Prostate gland (tissue), 2 donors: ENCODE data around the gene IL21R.

Experiments used
- POLR2A ChIP-seq: fragments of 450-650 bp; IDR thresholded peaks from one replicate; pipeline ENCODE4 v1.6.1; 2016; ENCODE audit warnings: antibody characterized with exemption, mild to moderate bottlenecking
- POLR2AphosphoS5 ChIP-seq: sonication (generic); formaldehyde crosslinking; IDR thresholded peaks from one replicate; pipeline ENCODE4 v1.6.1; 2017; ENCODE audit warnings: antibody characterized with exemption
- TF ChIP-seq, protein P1 (sequence below), 4 experiments: fragments of 200-600 bp in 2 of 4; fragments of 450-650 bp in 2 of 4; sonication (generic) in 2 of 4; IDR thresholded peaks; 1 replicate in 3 of 4; 2 replicates in 1 of 4; pipeline ENCODE4 v1.5.1; 2016 to 2019; ENCODE audit warnings: antibody characterized with exemption in 4 of 4, mild to moderate bottlenecking in 2 of 4, moderate library complexity in 2 of 4

DNA sequence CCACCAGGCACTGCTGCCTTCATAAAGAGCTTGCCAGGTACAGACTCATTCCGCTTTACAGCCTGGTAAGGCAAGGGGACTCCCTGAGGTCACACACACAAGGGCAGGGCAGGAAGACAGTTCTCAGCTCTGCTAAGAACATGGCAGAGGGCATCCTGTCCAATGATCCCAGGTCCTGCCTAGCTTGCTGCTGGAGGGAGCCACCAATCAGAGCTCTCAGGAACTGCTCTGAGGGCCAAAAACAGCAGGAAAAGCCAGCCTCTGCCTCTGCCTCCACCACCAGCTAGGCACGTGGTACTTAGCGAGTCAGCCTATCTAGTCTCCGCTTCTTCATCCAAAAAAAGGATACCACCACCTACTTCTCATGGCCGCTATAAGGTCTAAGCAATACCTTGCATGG is 81.7 kb downstream of the IL21R start:
- no peak for TF ChIP-seq POLR2AphosphoS5
- TF ChIP-seq, protein P1, sequence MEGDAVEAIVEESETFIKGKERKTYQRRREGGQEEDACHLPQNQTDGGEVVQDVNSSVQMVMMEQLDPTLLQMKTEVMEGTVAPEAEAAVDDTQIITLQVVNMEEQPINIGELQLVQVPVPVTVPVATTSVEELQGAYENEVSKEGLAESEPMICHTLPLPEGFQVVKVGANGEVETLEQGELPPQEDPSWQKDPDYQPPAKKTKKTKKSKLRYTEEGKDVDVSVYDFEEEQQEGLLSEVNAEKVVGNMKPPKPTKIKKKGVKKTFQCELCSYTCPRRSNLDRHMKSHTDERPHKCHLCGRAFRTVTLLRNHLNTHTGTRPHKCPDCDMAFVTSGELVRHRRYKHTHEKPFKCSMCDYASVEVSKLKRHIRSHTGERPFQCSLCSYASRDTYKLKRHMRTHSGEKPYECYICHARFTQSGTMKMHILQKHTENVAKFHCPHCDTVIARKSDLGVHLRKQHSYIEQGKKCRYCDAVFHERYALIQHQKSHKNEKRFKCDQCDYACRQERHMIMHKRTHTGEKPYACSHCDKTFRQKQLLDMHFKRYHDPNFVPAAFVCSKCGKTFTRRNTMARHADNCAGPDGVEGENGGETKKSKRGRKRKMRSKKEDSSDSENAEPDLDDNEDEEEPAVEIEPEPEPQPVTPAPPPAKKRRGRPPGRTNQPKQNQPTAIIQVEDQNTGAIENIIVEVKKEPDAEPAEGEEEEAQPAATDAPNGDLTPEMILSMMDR (IDR thresholded peaks at IDR 0.05), result no peak
- no peak for TF ChIP-seq POLR2A
